ENCODE data around the gene CPA4.
"Not testable (repeated sequence)": the region's sequence is repeated elsewhere in the genome, so short reads cannot be mapped to it uniquely, and the experiment has no call there.

Gene CPA4

GRCh38 chr7:130292682-130293257 is at the start of gene CPA4:
TSS of gene CPA4 (plus strand) at chr7:130293161. CDS start at chr7:130293181, 20 bp downstream.
- no peaks in the 10 kb centered on the region for H3K27me3 ChIP-seq
- intact Hi-C loops (cut with DNase I; ENCODE audit: low total_unique reads) = no loop called here
- H3K9me3 ChIP-seq = no peaks in the 10 kb centered on the region
- peak within 1 kb of the TSS; percentile 54 to 67 for H3K27ac ChIP-seq
- H3K4me1 ChIP-seq = peaks cover 0 to 27% (median 17%) of the 10 kb centered on the region in 4 donors
- H3K4me3 ChIP-seq = no peak within 1 kb of the TSS
- TF ChIP-seq CTCF (IDR thresholded peaks at IDR 0.05) = no peak
- peak; percentile 76 to 78 for DNase-seq
- H3K36me3 ChIP-seq = no peaks in the 10 kb centered on the region

- intact Hi-C loops (cut with DNase I; ENCODE audit: low total_unique reads); DNase-seq; H3K27me3 ChIP-seq; H3K27ac ChIP-seq; H3K36me3 ChIP-seq; H3K4me1 ChIP-seq; H3K4me3 ChIP-seq; H3K9me3 ChIP-seq: not testable (repeated sequence)
These were observed 49.5 kb upstream of the CPA4 start for GRCh38 chr7:130243486-130243885.

GRCh38 chr7:130246491-130246890 is 46.5 kb upstream of the CPA4 start:
- H3K36me3 ChIP-seq; H3K27ac ChIP-seq; intact Hi-C loops (cut with DNase I; ENCODE audit: low total_unique reads); H3K9me3 ChIP-seq; H3K4me1 ChIP-seq; H3K4me3 ChIP-seq; DNase-seq; H3K27me3 ChIP-seq: not testable (repeated sequence)

GRCh38 chr7:130248842-130249241 is 44.1 kb upstream of the CPA4 start:
- intact Hi-C loops (cut with DNase I; ENCODE audit: low total_unique reads); DNase-seq; H3K9me3 ChIP-seq; H3K4me1 ChIP-seq; H3K4me3 ChIP-seq; H3K27ac ChIP-seq; H3K36me3 ChIP-seq; H3K27me3 ChIP-seq: not testable (repeated sequence)

GRCh38 chr7:130249626-130250025 is 43.3 kb upstream of the CPA4 start:
- H3K9me3 ChIP-seq; intact Hi-C loops (cut with DNase I; ENCODE audit: low total_unique reads); H3K27me3 ChIP-seq; H3K36me3 ChIP-seq; DNase-seq; H3K4me3 ChIP-seq; H3K4me1 ChIP-seq; H3K27ac ChIP-seq: not testable (repeated sequence)

GRCh38 chr7:130254555-130254954 is 38.4 kb upstream of the CPA4 start:
- H3K4me3 ChIP-seq = no peak overlapping the region
- TF ChIP-seq CTCF (IDR thresholded peaks at IDR 0.05) = no peak

GRCh38 chr7:130256704-130257103 is 36.3 kb upstream of the CPA4 start:
- no peak for DNase-seq
- intact Hi-C loops (cut with DNase I; ENCODE audit: low total_unique reads) = no loop called here
- Histone ChIP-seq H3K9me3 (peaks cover 0 to 18% (median 6%) of the 10 kb centered on the region in 3 donors), H3K36me3 (no peaks in the 10 kb centered on the region), H3K4me1 (no peaks in the 10 kb centered on the region), H3K27me3 (no peaks in the 10 kb centered on the region), H3K27ac (no peak overlapping the region), H3K4me3 (no peak overlapping the region)
- TF ChIP-seq CTCF (IDR thresholded peaks at IDR 0.05) = no peak

More at GRCh38 chr7:130254555-130254954, 38.4 kb upstream of the CPA4 start:
- no peak for DNase-seq
- Histone ChIP-seq H3K27me3 (no peaks in the 10 kb centered on the region), H3K27ac (no peak overlapping the region), H3K9me3 (peaks cover 0 to 18% (median 6%) of the 10 kb centered on the region in 3 donors), H3K36me3 (no peaks in the 10 kb centered on the region), H3K4me1 (no peaks in the 10 kb centered on the region)
- intact Hi-C loops (cut with DNase I; ENCODE audit: low total_unique reads) = no loop called here
